Common myeloid progenitor, CD34-positive (primary cell): Measurements from ENCODE around the gene FTL.

ENCODE experiments used
- CTCF ChIA-PET: fragments of 350-600 bp; sonication (Branson Sonifier 250); formaldehyde crosslinking; loops from one replicate; lab custom pipeline; 2021; ENCODE audit warnings: antibody characterized with exemption; lab: Charles Lee
- POLR2A ChIA-PET: fragments of 350-600 bp; sonication (Branson Sonifier 250); formaldehyde crosslinking; loops from one replicate; lab custom pipeline; 2021; ENCODE audit warnings: antibody characterized with exemption; lab: Charles Lee
- DNase-seq, 3 donors: peaks; one replicate each; pipeline versions ENCODE4 v3.0.0 to v3.0.0-alpha.2; 2013
- H3K27ac ChIP-seq, 2 experiments: 1 replicate in 1 of 2; 2 replicates in 1 of 2; pipeline ENCODE4 v1.7.0; 2013; ENCODE audit warnings: inconsistent platforms in 2 of 2, low read length in 2 of 2, mild to moderate bottlenecking in 2 of 2, low read depth in 1 of 2, moderate library complexity in 1 of 2; ENCODE audit not compliant: severe bottlenecking in 2 of 2, insufficient read depth in 1 of 2, poor library complexity in 1 of 2
- H3K27me3 ChIP-seq, 5 experiments: replicated peaks in 2 of 5; 1 replicate in 3 of 5; 2 replicates in 2 of 5; pipeline versions ENCODE4 v1.6.1 to v1.7.0; 2013; ENCODE audit warnings: low read length in 4 of 5, mild to moderate bottlenecking in 2 of 5, moderate library complexity in 2 of 5, inconsistent platforms in 1 of 5; ENCODE audit not compliant: insufficient read depth in 5 of 5, control insufficient read depth in 4 of 5
- H3K36me3 ChIP-seq, 4 experiments: 1 replicate in 2 of 4; 2 replicates in 2 of 4; pipeline versions ENCODE4 v1.6.1 to v1.7.0; 2013; ENCODE audit warnings: low read length in 3 of 4, control low read depth in 1 of 4, mild to moderate bottlenecking in 1 of 4; ENCODE audit not compliant: control insufficient read depth in 4 of 4, insufficient read depth in 4 of 4
- H3K4me1 ChIP-seq, 4 experiments: 1 replicate in 3 of 4; 2 replicates in 1 of 4; pipeline versions ENCODE4 v1.6.1 to v1.7.1; 2013; ENCODE audit warnings: low read length in 3 of 4, mild to moderate bottlenecking in 3 of 4, control low read depth in 1 of 4, inconsistent platforms in 1 of 4, moderate library complexity in 1 of 4; ENCODE audit not compliant: control insufficient read depth in 4 of 4, insufficient read depth in 4 of 4; ENCODE audit errors: control extremely low read depth in 1 of 4
- H3K4me3 ChIP-seq, 7 experiments: 1 replicate in 4 of 7; 2 replicates in 3 of 7; pipeline versions ENCODE4 v1.5.1 to v1.7.0; 2013; ENCODE audit warnings: mild to moderate bottlenecking in 7 of 7, low read length in 6 of 7, moderate library complexity in 6 of 7, inconsistent platforms in 2 of 7, low read depth in 2 of 7, control low read depth in 1 of 7; ENCODE audit not compliant: insufficient read depth in 4 of 7, control insufficient read depth in 1 of 7; ENCODE audit errors: extremely low read depth in 1 of 7
- H3K9me3 ChIP-seq, 5 experiments: 1 replicate in 4 of 5; 2 replicates in 1 of 5; pipeline versions ENCODE4 v1.6.1 to v1.7.1; 2013; ENCODE audit warnings: low read length in 4 of 5, mild to moderate bottlenecking in 2 of 5, inconsistent platforms in 1 of 5, low read depth in 1 of 5, moderate library complexity in 1 of 5; ENCODE audit not compliant: control insufficient read depth in 4 of 5, insufficient read depth in 2 of 5; ENCODE audit errors: control extremely low read depth in 1 of 5
- WGBS: methylation state at CpG from one replicate; pipeline ENCODE4 v1.1.5; 2013; ENCODE audit not compliant: insufficient coverage; 5-methylcytosine and 5-hydroxymethylcytosine counted together

Gene FTL

GRCh38 chr19:48968179-48968661, 3.1 kb downstream of the FTL start:
- H3K27ac ChIP-seq: no peak overlapping the region
- no peaks in the 10 kb centered on the region for H3K9me3 ChIP-seq
- DNase-seq: peak in 2 of 3 donors; percentile 29 to 40
- WGBS: 95% methylated on average over 3 of the region's 4 CpGs
- ChIA-PET CTCF (interaction anchor here (0.7 to 1.3 kb wide), 6 partner anchors 8 to 180 kb away, joined by 3 to 5 read pairs (median 3); partner anchors contain the start of genes GYS1 and RUVBL2), POLR2A (interaction anchor here (0.6 to 1.3 kb wide), 4 partner anchors 25 to 95 kb away, joined by 3 read pairs; partner anchors contain the start of genes GYS1, NUCB1 and RUVBL2)
- peaks cover 14 to 49% (median 35%) of the 10 kb centered on the region in 4 experiments for H3K36me3 ChIP-seq
- H3K27me3 ChIP-seq: no peaks in the 10 kb centered on the region
- no peak overlapping the region for H3K4me3 ChIP-seq
- peaks cover 13 to 40% (median 36%) of the 10 kb centered on the region in 4 experiments for H3K4me1 ChIP-seq

- Histone ChIP-seq H3K27ac (no peak overlapping the region), H3K4me1 (peaks cover 9 to 35% (median 30%) of the 10 kb centered on the region in 4 experiments), H3K27me3 (no peaks in the 10 kb centered on the region), H3K36me3 (peaks cover 14 to 51% (median 37%) of the 10 kb centered on the region in 4 experiments), H3K4me3 (no peak overlapping the region), H3K9me3 (no peaks in the 10 kb centered on the region)
- ChIA-PET CTCF (interaction anchor here (2.3 kb wide), 1 partner anchor 24 kb away, joined by 7 read pairs; the partner anchor contains the start of genes GYS1 and RUVBL2), POLR2A (no interaction called here)
- WGBS: 98% methylated on average over 15 of the region's 15 CpGs
- DNase-seq: no peak
Measured at GRCh38 chr19:48968813-48969218, 3.7 kb downstream of the FTL start.

- Histone ChIP-seq H3K27ac (no peak overlapping the region), H3K4me1 (peaks cover 6 to 28% (median 23%) of the 10 kb centered on the region in 4 experiments), H3K27me3 (no peaks in the 10 kb centered on the region), H3K9me3 (no peaks in the 10 kb centered on the region), H3K36me3 (peaks cover 14 to 58% (median 44%) of the 10 kb centered on the region in 4 experiments), H3K4me3 (no peak overlapping the region)
- ChIA-PET CTCF (interaction anchor here (0.6 to 3.0 kb wide), 16 partner anchors 7 to 182 kb away, joined by 3 to 17 read pairs (median 4); partner anchors contain the start of genes DHDH, GYS1, HSD17B14 and RUVBL2), POLR2A (no interaction called here)
- WGBS: 96% methylated on average over 41 of the region's 45 CpGs
- peak; percentile 52 to 71 (median 66) for DNase-seq
Measured at GRCh38 chr19:48969276-48970138, 4.4 kb downstream of the FTL start.

- Histone ChIP-seq H3K4me3 (no peak overlapping the region), H3K9me3 (no peaks in the 10 kb centered on the region), H3K4me1 (peaks cover 6 to 24% (median 20%) of the 10 kb centered on the region in 4 experiments), H3K27me3 (no peaks in the 10 kb centered on the region), H3K27ac (no peak overlapping the region), H3K36me3 (peaks cover 14 to 60% (median 45%) of the 10 kb centered on the region in 4 experiments)
- ChIA-PET CTCF (interaction anchor here (0.6 to 3.0 kb wide), 25 partner anchors 8 to 182 kb away, joined by 3 to 17 read pairs (median 4); partner anchors contain the start of genes DHDH, GYS1, HSD17B14 and RUVBL2), POLR2A (interaction anchor here (0.7 to 1.2 kb wide), 7 partner anchors 16 to 324 kb away, joined by 3 to 10 read pairs (median 4); partner anchors contain the start of gene BAX)
- WGBS: 95% methylated on average over 17 of the region's 23 CpGs
- DNase-seq: no peak
Measured at GRCh38 chr19:48970139-48970766, 5.1 kb downstream of the FTL start.

- Histone ChIP-seq H3K4me1 (peaks cover 5 to 24% (median 16%) of the 10 kb centered on the region in 4 experiments), H3K36me3 (peaks cover 14 to 57% (median 45%) of the 10 kb centered on the region in 4 experiments), H3K9me3 (no peaks in the 10 kb centered on the region), H3K27ac (no peak overlapping the region), H3K27me3 (no peaks in the 10 kb centered on the region), H3K4me3 (no peak overlapping the region)
- ChIA-PET CTCF (interaction anchor here (0.7 to 3.0 kb wide), 22 partner anchors 9 to 183 kb away, joined by 3 to 17 read pairs (median 4); partner anchors contain the start of genes DHDH, GYS1 and RUVBL2), POLR2A (interaction anchor here (0.7 to 1.2 kb wide), 7 partner anchors 16 to 324 kb away, joined by 3 to 10 read pairs (median 4); partner anchors contain the start of gene BAX)
- peak; percentile 87 to 94 (median 89) for DNase-seq
- 18% methylated on average over 10 of the region's 19 CpGs for WGBS
Measured at GRCh38 chr19:48970923-48971395, 5.8 kb downstream of the FTL start.
